Astrocyte of the spinal cord (primary cell): Measurements from ENCODE around the gene CACNA1A.

Source experiments
- DNase-seq: peaks from one replicate; pipeline ENCODE4 v3.0.0; 2011; ENCODE audit warnings: low read depth, low spot score
- H3K4me3 ChIP-seq: 2 replicates; pipeline ENCODE4 v1.5.1; 2011; ENCODE audit warnings: low read depth, mild to moderate bottlenecking, low read length, moderate library complexity
- in situ Hi-C: cut with HindIII; loops from 2 replicates; pipeline ENCODE4 v1.10.0; 2017; ENCODE audit warnings: low sequenced_read_pairs
- TF ChIP-seq, protein P1 (sequence below): IDR thresholded peaks from 2 replicates; pipeline ENCODE4 v1.5.1; 2012; ENCODE audit warnings: low read depth, mild to moderate bottlenecking, low read length, inconsistent platforms

The CACNA1A gene

DNA sequence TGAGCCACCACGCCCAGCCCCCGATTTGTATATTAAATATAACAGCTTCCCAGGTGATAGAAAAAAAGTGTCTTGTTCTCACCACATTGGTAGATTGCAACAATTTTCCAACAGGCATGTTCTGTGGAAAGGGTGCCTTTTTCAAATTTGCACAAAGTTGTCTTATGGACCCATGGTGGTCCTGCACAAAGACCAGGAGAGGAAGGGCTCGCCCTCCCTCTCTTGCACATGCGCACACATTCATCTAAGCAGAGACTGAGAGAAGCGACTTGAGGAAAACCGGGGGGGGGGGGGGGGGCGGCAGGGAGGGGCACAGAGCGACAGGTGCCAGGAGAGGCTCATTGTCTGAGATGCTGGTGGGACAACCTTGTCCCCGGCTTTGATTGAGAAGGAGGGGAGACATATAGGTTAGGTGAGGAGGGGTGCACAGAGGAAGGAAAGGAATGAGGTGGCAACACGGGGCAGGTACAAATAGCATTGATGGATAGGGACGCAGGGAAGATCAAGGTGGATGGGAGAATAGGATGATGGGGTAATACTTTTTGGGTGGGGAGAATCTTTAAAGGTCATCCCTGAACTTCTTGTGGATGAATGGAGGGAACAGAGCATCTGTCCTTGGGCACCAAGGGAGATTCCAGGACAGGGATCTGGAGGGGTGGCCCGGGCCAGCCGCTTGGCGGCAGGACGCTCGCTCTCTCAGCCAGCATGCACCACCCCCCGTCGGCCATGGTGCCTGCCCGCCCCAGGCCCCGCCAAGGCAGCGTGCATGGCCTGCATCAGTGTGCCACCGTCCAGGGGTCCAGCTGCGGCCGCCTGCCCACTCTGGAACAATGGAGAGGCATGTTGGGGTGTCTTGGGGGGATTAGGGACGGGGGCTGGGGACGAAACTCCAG is 280.1 kb downstream of the CACNA1A start:
- H3K4me3 ChIP-seq = no peak overlapping the region
- in situ Hi-C loops = no loop called here
- TF ChIP-seq, protein P1, sequence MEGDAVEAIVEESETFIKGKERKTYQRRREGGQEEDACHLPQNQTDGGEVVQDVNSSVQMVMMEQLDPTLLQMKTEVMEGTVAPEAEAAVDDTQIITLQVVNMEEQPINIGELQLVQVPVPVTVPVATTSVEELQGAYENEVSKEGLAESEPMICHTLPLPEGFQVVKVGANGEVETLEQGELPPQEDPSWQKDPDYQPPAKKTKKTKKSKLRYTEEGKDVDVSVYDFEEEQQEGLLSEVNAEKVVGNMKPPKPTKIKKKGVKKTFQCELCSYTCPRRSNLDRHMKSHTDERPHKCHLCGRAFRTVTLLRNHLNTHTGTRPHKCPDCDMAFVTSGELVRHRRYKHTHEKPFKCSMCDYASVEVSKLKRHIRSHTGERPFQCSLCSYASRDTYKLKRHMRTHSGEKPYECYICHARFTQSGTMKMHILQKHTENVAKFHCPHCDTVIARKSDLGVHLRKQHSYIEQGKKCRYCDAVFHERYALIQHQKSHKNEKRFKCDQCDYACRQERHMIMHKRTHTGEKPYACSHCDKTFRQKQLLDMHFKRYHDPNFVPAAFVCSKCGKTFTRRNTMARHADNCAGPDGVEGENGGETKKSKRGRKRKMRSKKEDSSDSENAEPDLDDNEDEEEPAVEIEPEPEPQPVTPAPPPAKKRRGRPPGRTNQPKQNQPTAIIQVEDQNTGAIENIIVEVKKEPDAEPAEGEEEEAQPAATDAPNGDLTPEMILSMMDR = no peak
- DNase-seq = no peak

DNA sequence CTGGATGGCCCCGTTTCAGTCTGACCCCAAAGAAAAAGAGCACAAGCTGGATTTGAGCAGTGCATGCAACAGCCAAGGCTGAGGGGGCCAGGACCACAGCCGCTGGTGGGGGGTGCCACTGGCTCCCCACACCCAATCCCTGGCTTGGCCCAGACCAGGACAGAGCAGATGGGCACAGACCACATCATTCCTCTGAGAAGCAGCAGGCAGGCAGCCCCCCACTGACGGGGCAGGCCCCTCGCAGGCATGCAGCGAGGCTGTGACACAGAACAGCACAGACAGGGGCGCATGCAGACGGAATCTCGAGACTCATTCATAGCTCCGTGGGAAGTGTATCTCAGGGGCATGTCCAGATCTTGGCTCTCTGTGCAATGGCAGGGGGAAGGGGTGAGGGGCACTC is 281.2 kb downstream of the CACNA1A start:
- in situ Hi-C loops = no loop called here
- DNase-seq = no peak

DNA sequence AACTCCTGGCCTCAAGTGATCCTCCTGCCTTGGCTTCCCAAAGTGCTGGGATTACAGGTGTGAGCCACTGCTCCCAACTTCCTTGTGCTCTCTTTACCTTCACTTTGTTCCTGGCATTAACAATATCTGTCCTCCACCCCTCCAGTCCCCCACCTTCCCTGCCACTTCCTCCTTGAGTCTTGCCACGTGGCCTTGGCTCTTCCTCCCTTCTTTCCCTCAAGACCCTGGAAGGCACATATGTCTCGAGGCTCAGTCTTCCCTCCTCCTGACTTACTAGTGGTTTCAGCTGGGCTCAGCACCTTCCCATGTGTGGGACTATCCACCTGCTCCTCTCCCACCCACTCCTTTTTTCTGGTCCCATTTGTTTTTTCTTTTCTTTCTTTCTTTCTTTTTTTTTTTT is 285.4 kb downstream of the CACNA1A start:
- in situ Hi-C loops = no loop called here

More for the DNA sequence above, 281.2 kb downstream of the CACNA1A start:
- TF ChIP-seq, protein P1 = no peak
- H3K4me3 ChIP-seq = no peak overlapping the region

DNA sequence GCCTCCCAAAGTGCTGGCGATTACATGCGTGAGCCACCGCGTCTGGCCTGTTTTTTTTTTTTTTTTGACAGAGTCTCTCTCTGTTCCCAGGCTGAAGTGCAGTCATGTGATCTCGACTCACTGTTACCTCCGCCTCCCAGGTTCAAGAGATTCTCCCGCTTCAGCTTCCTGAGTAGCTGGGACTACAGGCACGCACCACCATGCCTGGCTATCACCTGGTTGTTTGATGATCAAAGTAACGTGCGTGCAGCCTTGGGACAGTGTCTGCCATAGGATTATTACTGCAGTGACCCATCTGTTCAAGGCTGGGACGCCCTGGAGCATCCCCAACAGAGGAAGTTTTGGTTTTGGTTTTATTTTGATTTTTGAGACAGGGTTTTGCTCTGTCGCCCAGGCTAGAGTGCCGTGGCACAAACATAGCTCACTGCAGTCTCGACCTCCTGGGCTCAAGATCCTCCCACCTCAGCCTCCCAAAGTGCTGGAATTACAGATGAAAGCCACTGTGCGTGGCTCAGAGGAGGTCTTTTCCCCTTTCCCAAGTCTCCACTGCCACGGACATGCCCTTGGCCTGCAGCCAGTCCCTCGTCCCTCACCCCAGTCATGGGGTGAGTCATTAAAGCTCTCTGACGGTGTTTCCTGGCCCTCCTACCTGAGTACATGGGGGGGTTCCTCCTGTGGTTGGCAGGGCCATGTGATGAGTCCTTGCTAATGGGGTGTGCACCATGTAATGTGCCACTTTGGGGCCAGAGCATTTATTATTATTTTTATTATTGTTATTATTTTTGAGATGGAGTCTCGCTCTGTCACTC is 290.5 kb downstream of the CACNA1A start:
- no peak overlapping the region for H3K4me3 ChIP-seq
- in situ Hi-C loops = no loop called here
- TF ChIP-seq, protein P1 = no peak
- peak; percentile 21 for DNase-seq

More for the DNA sequence above, 285.4 kb downstream of the CACNA1A start:
- no peak for DNase-seq
- H3K4me3 ChIP-seq = no peak overlapping the region
- TF ChIP-seq, protein P1 = no peak

DNA sequence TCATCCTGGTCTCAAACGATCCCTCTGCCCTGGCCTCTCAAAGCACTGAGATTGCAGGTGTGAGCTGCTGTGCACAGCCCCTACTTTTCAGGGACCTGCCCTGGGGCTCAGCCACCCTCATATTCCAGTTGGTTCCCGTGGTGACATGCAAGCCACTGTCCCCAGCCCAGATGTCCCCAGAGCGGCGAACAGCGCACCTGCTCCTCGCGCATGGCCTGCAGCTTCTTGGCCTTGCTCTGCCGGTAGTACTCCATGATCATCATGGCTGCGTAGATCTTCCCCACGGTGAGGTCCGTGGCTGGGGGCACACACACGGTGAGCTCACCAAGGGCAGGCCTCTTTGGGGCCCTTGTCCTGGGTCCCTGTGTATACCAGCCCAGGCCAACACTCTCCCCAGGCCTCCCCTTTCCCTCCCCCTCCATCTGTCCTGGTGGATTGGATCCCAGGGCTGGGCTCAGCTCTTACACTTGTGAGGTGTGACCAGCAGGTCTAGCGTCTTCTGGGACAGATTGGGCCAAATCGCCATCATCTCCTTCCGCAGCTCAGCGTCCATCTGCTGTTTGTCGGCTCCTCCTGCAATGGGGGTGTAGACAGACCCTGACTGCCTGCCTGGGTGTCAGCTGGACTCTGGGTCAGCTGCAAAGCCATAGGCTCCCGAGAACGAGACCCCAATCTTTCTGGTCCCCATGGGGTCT is 292.1 kb downstream of the CACNA1A start:
- in situ Hi-C loops = no loop called here
- DNase-seq = no peak
- no peak overlapping the region for H3K4me3 ChIP-seq

More for the DNA sequence above, 292.1 kb downstream of the CACNA1A start:
- TF ChIP-seq, protein P1 = no peak
